ENCODE data around the gene SEC16B. TPM values are rescaled to one million over a fixed set of nuclear protein-coding genes. Genes with fewer than 3 reads are reported as not detected.

SEC16B gene
- total and polyA plus RNA-seq, 2 of the 8 experiments (the other 6 are each of a cell fraction or from before 2014, with no cell fraction given) = 0.56 to 0.94 TPM

GRCh38 chr1:178011465-178011828, 41.6 kb upstream of the SEC16B start:
- no peak for DNase-seq (ENCODE audit: low read depth in 1 of 2, low spot score in 2 of 2)
- no peak overlapping the region for H2BK5ac ChIP-seq (ENCODE audit: low read depth, low read length)
- TF ChIP-seq CBX5 (IDR thresholded peaks at IDR 0.05; ENCODE audit: low read depth, low read length) (no peak), CHD1 (IDR thresholded peaks at IDR 0.05; ENCODE audit: low read depth, low read length) (no peak), POLR2A (IDR thresholded peaks at IDR 0.05; ENCODE audit: control extremely low read depth in 1 of 2, low read depth in 2 of 2, low read length in 2 of 2) (no peak), CREB1 (IDR thresholded peaks at IDR 0.05) (no peak), SP2 (IDR thresholded peaks at IDR 0.05; ENCODE audit: low read length) (no peak), RNF2 (IDR thresholded peaks at IDR 0.05; ENCODE audit: borderline replicate concordance, low read depth, low read length, missing control alignments, poor library complexity, severe bottlenecking) (no peak), GTF2F1 (IDR thresholded peaks at IDR 0.05; ENCODE audit: borderline replicate concordance, low read depth, low read length) (no peak), ATF3 (IDR thresholded peaks at IDR 0.05; ENCODE audit: insufficient read depth, low read depth, low read length) (no peak)

More at GRCh38 chr1:178011465-178011828, 41.6 kb upstream of the SEC16B start:
- Histone ChIP-seq H3K4me2 (ENCODE audit: insufficient read depth in 1 of 2, low read depth in 2 of 2, low read length in 2 of 2) (no peak overlapping the region), H3K79me2 (ENCODE audit: control insufficient read depth in 1 of 2, insufficient read depth in 2 of 2, low read length in 2 of 2) (no peaks in the 10 kb centered on the region), H4K20me1 (replicated peaks in 1 of 2; ENCODE audit: control insufficient read depth in 1 of 2, insufficient read depth in 2 of 2, low read length in 2 of 2) (no peaks in the 10 kb centered on the region), H2AK5ac (ENCODE audit: low read depth, low read length) (no peak overlapping the region), H2BK120ac (replicated peaks; ENCODE audit: low read depth, low read length) (no peak overlapping the region), H3K9ac (replicated peaks in 1 of 4; ENCODE audit: extremely low read depth in 1 of 4, low read depth in 3 of 4, low read length in 3 of 4) (no peak overlapping the region), H3K23ac (ENCODE audit: insufficient read length) (no peak overlapping the region), H2BK12ac (ENCODE audit: low read depth, low read length) (no peak overlapping the region), H3K56ac (replicated peaks; ENCODE audit: insufficient read length, low read depth, low read length) (no peak overlapping the region), H2BK20ac (ENCODE audit: low read length) (no peak overlapping the region), H3K14ac (ENCODE audit: insufficient read length) (no peak overlapping the region), H3K27ac (ENCODE audit: low read depth, low read length) (no peak overlapping the region), H3K4me3 (ENCODE audit: extremely low read depth in 1 of 4, insufficient read depth in 2 of 4, low read depth in 3 of 4, low read length in 4 of 4) (no peak overlapping the region), H4K91ac (replicated peaks; ENCODE audit: insufficient read length, low read length) (no peak overlapping the region), H3K27me3 (replicated peaks in 1 of 4; ENCODE audit: control insufficient read depth in 3 of 4, extremely low read depth in 1 of 4, insufficient read depth in 3 of 4, low read length in 3 of 4) (no peaks in the 10 kb centered on the region), H3K4me1 (replicated peaks in 1 of 4; ENCODE audit: control insufficient read depth in 3 of 4, insufficient read depth in 4 of 4, low read length in 3 of 4) (no peaks in the 10 kb centered on the region; a peak in 1 of 7 replicates), H3K9me3 (ENCODE audit: insufficient read depth in 2 of 2, low read depth in 1 of 2, low read length in 1 of 2) (no peaks in the 10 kb centered on the region), H3K23me2 (ENCODE audit: low read depth, low read length) (no peaks in the 10 kb centered on the region), H3K36me3 (ENCODE audit: control insufficient read depth in 2 of 4, insufficient read depth in 4 of 4, low read length in 3 of 4) (no peaks in the 10 kb centered on the region), H2BK15ac (ENCODE audit: low read length) (no peak overlapping the region), H3K18ac (ENCODE audit: extremely low read depth, low read length) (no peak overlapping the region), H3K79me1 (ENCODE audit: low read depth, low read length) (no peaks in the 10 kb centered on the region), H3K4ac (replicated peaks; ENCODE audit: insufficient read length, low read depth, low read length) (no peak overlapping the region), H4K5ac (ENCODE audit: insufficient read length, low read depth, low read length) (no peak overlapping the region), H4K8ac (ENCODE audit: extremely low read depth, insufficient read depth, low read length) (no peak overlapping the region), H2AFZ (ENCODE audit: low read length) (no peak overlapping the region)
- ChIA-PET CTCF (ENCODE audit: partially characterized antibody) (interaction anchor here (0.7 to 1.8 kb wide), 4 partner anchors 20 to 405 kb away, joined by 3 to 7 read pairs (median 4); no protein-coding TSS in a partner anchor), POLR2A (ENCODE audit: partially characterized antibody) (no interaction called here)
- 90% methylated on average over 3 of the region's 3 CpGs; no CpG with 5 or more reads in 1 of the 2 experiments for WGBS, 2 experiments (ENCODE audit: extremely low coverage in 1 of 2, insufficient coverage in 1 of 2, insufficient read length in 1 of 2, insufficient replicate concordance in 2 of 2, low coverage in 1 of 2, low lambda C conversion rate in 2 of 2, missing lambda C conversion rate in 1 of 2)
- no peak for FAIRE-seq

Measured in H1 (cell line).